GM12874 (cell line): ENCODE data around the gene KLB.
A peak's percentile ranks its signal among the peaks of the same experiment; 100 is the strongest.

Experiments used
- TF ChIP-seq, protein P1 (sequence below): IDR thresholded peaks from 2 replicates; pipeline ENCODE4 v1.5.1; 2011; ENCODE audit warnings: low read depth, mild to moderate bottlenecking, control low read depth, low read length, moderate library complexity; ENCODE audit not compliant: insufficient read depth

KLB gene

DNA sequence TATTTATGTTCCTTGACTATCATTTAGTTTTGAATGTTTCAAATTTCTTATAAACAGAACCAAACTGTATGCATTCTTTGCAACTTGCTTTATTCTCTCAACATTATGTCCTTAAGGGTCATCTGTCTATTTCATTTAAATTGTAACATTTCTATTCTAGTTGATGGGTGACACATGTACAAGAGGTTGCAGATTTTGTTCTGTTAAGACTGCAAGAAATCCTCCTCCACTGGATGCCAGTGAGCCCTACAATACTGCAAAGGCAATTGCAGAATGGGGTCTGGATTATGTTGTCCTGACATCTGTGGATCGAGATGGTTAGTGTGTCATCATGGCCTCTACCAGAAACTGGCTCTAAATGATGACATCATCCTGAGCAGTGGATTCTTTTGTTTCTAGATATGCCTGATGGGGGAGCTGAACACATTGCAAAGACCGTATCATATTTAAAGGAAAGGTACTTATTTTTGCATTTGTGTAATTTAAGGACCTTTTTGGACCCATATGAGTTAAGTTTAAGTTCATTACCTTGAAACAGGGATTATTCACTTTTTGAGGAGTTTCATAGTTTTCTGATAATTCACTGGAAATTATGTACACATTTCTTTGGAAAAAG is 58.3 kb downstream of the KLB start:
- TF ChIP-seq, protein P1, sequence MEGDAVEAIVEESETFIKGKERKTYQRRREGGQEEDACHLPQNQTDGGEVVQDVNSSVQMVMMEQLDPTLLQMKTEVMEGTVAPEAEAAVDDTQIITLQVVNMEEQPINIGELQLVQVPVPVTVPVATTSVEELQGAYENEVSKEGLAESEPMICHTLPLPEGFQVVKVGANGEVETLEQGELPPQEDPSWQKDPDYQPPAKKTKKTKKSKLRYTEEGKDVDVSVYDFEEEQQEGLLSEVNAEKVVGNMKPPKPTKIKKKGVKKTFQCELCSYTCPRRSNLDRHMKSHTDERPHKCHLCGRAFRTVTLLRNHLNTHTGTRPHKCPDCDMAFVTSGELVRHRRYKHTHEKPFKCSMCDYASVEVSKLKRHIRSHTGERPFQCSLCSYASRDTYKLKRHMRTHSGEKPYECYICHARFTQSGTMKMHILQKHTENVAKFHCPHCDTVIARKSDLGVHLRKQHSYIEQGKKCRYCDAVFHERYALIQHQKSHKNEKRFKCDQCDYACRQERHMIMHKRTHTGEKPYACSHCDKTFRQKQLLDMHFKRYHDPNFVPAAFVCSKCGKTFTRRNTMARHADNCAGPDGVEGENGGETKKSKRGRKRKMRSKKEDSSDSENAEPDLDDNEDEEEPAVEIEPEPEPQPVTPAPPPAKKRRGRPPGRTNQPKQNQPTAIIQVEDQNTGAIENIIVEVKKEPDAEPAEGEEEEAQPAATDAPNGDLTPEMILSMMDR: no peak

DNA sequence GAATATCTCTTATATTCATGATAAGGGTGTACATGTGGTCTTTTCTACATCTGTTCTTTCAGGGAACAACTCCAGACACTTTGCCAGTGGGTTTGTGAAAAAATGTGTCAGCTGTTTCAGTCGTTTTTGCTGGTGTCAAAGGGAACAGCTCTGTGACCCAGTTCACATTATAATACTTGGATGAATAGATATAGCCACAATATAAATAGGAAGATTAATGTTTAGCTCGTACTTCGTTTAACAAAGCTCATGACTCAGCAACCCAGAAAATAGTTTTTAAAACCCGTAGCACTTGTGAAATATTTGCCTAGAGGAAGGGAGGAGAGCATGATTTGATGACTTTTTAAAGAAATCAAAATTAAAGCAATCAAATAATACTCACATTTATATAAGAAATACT is 60.0 kb downstream of the KLB start:
- TF ChIP-seq, protein P1: no peak

DNA sequence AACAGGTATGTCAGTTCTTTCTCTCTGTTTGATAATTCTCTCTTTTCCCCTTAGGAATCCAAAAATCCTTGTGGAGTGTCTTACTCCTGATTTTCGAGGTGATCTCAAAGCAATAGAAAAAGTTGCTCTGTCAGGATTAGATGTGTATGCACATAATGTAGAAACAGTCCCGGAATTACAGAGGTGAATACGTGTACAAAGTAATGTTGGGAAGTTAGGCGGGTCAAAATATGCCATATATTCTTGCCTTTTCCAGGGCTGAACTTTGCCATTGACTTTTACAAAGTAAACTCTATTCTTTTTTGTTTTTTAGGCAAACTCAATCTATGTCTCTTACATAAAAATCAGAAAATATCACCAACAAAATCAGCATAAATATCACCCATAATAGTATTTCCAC is 60.7 kb downstream of the KLB start:
- TF ChIP-seq, protein P1: no peak

DNA sequence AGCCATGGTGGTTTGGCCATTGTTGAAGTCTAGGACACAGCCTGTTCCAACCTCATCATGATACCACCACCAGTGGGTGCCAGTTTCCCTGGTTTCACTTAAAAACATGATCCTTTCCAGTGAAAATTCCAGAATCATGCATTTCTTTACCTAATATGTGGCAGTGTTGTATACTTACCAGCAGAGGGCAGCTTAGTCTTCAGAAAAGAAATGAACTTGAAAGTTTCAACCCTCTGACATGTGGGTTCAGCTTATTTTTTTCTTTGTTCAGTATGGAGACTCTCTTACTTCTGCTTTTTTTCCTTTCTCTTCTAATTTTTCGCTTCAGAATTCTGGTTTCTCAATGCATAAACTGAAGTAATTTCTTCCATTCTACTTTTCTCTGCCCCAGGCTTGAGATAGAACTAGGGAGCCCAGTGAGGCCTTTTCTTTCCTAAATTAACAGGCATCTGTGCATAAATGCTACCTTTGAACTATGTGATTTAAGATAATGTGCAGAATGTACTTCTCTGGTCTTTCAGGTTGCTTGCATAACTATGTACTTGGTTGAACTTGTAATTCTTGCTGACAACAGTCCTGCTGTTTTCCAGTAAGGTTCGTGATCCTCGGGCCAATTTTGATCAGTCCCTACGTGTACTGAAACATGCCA is 62.8 kb downstream of the KLB start:
- TF ChIP-seq, protein P1: peak; percentile 54

DNA sequence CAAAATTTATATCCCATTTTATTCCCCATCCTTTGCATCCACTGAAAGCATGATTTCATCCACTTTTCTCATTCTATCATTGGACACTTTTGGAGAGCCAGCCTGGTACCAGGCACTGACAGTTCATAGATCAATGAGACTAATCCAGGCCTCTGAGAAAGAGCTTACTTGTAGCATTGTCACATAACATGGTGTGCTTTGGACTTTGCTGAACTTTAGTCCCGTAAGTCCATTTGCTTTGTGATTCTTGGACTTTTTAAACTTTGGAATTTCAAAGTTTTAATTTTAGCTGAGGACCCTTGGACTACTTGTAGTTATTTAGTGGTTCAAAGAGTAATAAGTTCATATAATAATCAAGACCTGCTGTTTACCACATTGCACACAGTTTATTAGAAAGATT is 63.7 kb downstream of the KLB start:
- TF ChIP-seq, protein P1: no peak

DNA sequence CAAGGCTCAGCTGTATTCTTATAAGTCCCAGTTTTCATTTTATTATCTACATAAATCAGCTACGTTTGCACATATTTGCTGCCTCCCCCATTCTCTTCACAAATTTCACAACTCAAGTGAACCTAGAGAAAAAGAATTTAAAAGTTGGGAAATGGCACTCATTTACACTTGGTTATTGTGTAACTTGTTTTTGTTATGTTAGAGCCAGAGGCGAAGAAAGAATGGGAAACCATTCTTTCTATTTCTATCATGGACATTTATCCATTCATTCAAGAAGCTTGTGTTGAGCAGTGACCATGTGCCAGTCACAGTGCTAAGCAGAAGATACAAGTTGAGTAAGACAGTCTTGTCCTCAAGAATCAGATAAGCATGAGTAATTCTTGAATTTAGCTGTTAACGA is 65.7 kb downstream of the KLB start:
- TF ChIP-seq, protein P1: no peak

DNA sequence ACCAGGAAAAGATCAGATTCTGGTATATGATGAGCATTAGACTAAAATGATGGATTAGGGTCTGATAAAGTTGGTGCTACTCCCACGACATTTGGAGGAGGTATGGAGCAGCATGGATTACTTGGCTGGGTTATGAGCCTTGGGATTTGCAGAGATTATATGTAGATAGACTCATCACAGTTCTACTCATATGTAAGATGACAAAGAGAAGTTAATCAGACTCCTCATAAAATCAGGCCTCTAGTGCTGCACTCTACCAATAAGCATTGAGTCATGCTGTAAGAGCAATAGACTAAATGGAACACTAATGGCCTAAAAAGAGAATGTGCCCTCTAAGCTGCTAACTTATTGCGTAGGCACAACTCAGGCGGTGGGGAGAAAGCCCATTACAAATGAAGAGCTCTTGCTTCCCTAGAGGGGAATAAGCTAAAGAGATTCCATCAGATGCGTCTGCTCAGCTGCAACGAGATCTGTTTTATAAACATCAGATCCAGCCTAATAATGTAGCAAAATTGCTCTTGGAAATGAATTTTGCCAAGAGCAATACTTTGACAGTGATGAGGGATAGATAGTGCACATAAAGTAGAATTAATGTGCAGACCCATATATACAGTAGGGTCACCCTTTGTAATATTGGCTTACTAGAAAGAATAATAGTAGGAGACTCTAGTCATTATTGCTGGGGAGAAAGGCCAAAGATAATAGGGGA is 69.6 kb downstream of the KLB start:
- TF ChIP-seq, protein P1: no peak
